Nephron (organoid): ENCODE results near the gene RSPH1.

Source experiments
- H3K27ac Mint-ChIP-seq, 3 experiments: 2 replicates each; pipeline ENCODE4 v1.8.0; 2020; ENCODE audit warnings: mixed read lengths in 3 of 3, mild to moderate bottlenecking in 2 of 3, moderate library complexity in 1 of 3
- H3K27me3 Mint-ChIP-seq: 2 replicates; pipeline ENCODE4 v1.8.0; 2021; ENCODE audit warnings: low read depth, mild to moderate bottlenecking, moderate library complexity, mixed read lengths
- H3K36me3 Mint-ChIP-seq: 2 replicates; pipeline ENCODE4 v1.8.0; 2020; ENCODE audit warnings: low read depth, mixed read lengths
- H3K4me1 Mint-ChIP-seq: 2 replicates; pipeline ENCODE4 v1.8.0; 2020; ENCODE audit warnings: mixed read lengths
- H3K4me3 Mint-ChIP-seq, 3 experiments: 2 replicates each; pipeline ENCODE4 v1.8.0; 2020; ENCODE audit warnings: mild to moderate bottlenecking in 3 of 3, mixed read lengths in 3 of 3, moderate library complexity in 2 of 3
- H3K9me3 Mint-ChIP-seq: 2 replicates; pipeline ENCODE4 v1.8.0; 2020; ENCODE audit warnings: mixed read lengths
- TF ChIP-seq, protein P1 (sequence below), 3 experiments: fragments of 200-600 bp; sonication (generic); IDR thresholded peaks; one replicate each; pipeline ENCODE4 v1.5.0; 2021; ENCODE audit warnings: antibody characterized with exemption in 3 of 3; ENCODE audit not compliant: unreplicated experiment in 3 of 3

Gene RSPH1

DNA sequence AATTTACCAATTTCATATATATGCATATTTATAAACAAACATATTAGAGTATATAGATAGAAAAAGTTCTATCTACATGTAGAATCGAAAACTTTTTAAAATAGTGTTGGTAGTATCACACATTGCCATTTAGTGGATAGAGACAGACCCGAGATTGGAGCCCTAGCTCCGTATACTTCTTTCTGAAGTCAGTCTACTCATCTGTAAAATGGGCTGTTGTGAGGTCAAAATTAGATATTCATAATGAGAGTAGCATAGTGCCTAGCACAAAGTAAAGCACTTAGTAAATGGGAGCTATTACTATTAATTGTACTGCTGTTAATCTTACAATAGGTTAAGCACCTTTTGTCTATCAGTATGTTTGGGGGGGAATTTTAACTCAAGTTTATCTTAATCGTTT lies 4.2 kb upstream of the RSPH1 start:
- Mint-ChIP-seq H3K27ac (no peak overlapping the region), H3K36me3 (no peaks in the 10 kb centered on the region), H3K27me3 (peaks cover 7% of the 10 kb centered on the region), H3K9me3 (no peaks in the 10 kb centered on the region), H3K4me1 (peaks cover 5% of the 10 kb centered on the region), H3K4me3 (no peak overlapping the region)
- TF ChIP-seq, protein P1, sequence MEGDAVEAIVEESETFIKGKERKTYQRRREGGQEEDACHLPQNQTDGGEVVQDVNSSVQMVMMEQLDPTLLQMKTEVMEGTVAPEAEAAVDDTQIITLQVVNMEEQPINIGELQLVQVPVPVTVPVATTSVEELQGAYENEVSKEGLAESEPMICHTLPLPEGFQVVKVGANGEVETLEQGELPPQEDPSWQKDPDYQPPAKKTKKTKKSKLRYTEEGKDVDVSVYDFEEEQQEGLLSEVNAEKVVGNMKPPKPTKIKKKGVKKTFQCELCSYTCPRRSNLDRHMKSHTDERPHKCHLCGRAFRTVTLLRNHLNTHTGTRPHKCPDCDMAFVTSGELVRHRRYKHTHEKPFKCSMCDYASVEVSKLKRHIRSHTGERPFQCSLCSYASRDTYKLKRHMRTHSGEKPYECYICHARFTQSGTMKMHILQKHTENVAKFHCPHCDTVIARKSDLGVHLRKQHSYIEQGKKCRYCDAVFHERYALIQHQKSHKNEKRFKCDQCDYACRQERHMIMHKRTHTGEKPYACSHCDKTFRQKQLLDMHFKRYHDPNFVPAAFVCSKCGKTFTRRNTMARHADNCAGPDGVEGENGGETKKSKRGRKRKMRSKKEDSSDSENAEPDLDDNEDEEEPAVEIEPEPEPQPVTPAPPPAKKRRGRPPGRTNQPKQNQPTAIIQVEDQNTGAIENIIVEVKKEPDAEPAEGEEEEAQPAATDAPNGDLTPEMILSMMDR (IDR thresholded peaks at IDR 0.05; ENCODE audit: unreplicated experiment in 3 of 3) = no peak

DNA sequence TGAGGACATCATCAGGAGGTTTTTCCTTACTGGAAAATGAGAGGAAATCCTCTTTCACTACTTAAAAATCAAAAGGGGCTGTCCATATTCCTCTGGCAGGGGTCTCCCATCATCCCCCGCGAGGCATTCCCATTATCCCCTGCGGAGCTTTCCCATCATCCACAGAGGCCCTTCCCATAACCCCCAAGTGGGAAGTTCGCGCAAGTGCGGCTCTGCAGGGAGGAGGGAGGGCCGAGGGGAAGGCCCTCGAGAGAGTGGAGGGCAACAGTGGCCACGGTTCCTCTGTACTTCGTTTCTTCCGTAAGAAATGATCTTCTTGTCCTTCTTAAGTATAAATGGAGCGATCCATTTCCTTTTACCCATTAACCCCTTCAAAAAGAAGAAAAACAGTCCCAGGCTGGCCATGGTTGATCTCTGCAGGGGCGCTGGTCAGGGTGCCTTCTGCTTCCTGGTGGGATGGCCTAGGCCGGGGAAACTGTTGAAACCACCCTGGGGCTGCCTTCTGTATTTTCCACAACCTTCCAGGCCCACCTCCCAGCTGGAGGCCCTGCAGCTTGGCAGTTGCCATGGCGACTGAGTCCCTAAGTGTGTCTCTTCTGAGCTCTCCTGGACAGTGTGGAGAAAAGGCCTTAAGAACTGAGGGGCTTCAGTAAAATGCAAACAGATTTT lies 3.6 kb upstream of the RSPH1 start:
- Mint-ChIP-seq H3K4me1 (peaks cover 5% of the 10 kb centered on the region), H3K9me3 (no peaks in the 10 kb centered on the region), H3K4me3 (no peak overlapping the region), H3K27ac (no peak overlapping the region), H3K36me3 (no peaks in the 10 kb centered on the region), H3K27me3 (peaks cover 7% of the 10 kb centered on the region)
- TF ChIP-seq, protein P1 (IDR thresholded peaks at IDR 0.05; ENCODE audit: unreplicated experiment in 3 of 3) = no peak

DNA sequence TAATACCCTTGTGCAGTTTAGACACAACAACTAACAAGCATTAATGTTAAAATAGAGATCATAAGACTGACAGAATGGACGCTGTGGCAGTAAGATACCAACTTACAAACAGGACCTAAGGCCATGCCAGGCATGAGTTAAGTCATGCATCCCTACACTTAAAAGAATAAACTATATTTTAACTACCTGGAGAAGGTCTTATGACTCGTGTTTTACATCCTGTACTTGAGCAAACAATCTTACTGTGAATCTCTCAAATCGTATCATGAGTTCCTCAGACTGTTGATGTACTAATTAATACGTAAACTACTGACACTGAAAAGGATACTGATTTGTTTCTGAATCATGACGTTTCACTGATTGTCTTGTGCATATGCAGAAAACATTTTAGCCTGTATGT lies 2.0 kb upstream of the RSPH1 start:
- TF ChIP-seq, protein P1 (IDR thresholded peaks at IDR 0.05; ENCODE audit: unreplicated experiment in 3 of 3) = no peak
- H3K9me3 Mint-ChIP-seq = no peaks in the 10 kb centered on the region
- peak overlapping the region in 2 of 3 experiments; percentile 16 to 71 for H3K4me3 Mint-ChIP-seq
- no peaks in the 10 kb centered on the region for H3K36me3 Mint-ChIP-seq
- H3K27me3 Mint-ChIP-seq = peaks cover 12% of the 10 kb centered on the region
- no peak overlapping the region for H3K27ac Mint-ChIP-seq
- H3K4me1 Mint-ChIP-seq = peaks cover 5% of the 10 kb centered on the region

DNA sequence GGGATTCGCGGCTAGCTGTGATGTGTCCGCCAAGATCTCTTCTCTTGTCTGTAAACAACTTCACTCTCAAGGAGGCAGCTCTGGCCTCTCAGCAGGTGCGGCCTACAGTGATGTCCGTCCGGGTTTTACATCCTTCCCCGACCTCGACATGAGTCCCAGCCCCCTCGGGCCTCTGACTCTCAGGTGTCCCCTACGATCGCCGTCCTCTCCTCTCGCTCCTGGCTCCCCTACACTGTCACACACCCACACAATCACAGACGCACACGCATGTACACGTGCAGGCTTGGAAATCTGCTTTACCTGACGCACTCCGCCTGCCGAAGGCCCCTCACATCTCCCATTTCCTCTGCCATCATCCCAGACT lies 797 bp upstream of the RSPH1 start:
- H3K9me3 Mint-ChIP-seq = no peaks in the 10 kb centered on the region

DNA sequence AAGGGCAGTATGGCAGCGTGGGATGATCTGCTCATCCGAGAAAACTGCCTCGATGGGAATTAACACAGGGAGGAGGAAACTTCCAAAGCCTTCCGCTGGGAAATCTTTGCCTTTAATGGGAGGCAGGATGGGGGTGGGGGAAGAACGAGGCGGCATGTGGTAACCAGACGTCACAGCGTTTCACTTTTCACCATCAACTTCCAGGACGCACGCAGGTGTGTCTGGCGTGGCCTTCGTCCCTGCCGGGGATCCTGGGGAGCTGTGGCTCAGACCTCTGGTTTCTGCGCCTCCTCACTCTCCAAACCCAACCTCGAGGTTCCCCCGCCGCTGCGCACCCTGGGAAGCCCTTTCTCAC lies 282 bp downstream of the RSPH1 start:
- no peaks in the 10 kb centered on the region for H3K9me3 Mint-ChIP-seq
- peak overlapping the region; percentile 87 to 92 (median 87) for H3K4me3 Mint-ChIP-seq
- peaks cover 18% of the 10 kb centered on the region for H3K27me3 Mint-ChIP-seq
- peak overlapping the region; percentile 47 to 87 (median 51) for H3K27ac Mint-ChIP-seq
- H3K36me3 Mint-ChIP-seq = no peaks in the 10 kb centered on the region
- TF ChIP-seq, protein P1 (IDR thresholded peaks at IDR 0.05; ENCODE audit: unreplicated experiment in 3 of 3) = no peak
- peaks cover 10% of the 10 kb centered on the region for H3K4me1 Mint-ChIP-seq

More for the DNA sequence above, 797 bp upstream of the RSPH1 start:
- Mint-ChIP-seq H3K36me3 (no peaks in the 10 kb centered on the region), H3K27me3 (peaks cover 15% of the 10 kb centered on the region), H3K4me1 (peaks cover 10% of the 10 kb centered on the region), H3K4me3 (peak overlapping the region; percentile 87 to 92 (median 87)), H3K27ac (peak overlapping the region; percentile 6 to 83 (median 47))
- TF ChIP-seq, protein P1 (IDR thresholded peaks at IDR 0.05; ENCODE audit: unreplicated experiment in 3 of 3) = no peak

DNA sequence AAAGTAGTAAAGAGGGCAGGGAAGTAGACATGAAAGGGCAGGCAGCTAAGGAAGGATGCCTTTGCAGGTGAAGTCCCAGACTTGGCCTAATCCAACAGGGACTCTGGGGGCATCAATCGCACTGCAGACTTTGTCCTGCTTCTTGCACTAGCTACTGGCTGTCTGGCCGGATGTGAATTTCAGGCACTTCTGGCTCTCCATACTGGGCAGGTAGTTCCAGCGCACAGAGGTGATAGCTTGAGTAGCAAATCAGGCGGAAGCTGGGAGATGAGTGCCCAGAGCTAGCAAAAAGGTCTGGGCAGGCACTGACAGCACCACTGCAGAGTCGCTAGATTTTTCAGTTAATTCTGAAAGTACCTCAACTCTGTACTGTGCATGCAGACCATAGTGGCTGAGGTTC lies 997 bp downstream of the RSPH1 start:
- H3K4me1 Mint-ChIP-seq = peaks cover 10% of the 10 kb centered on the region
- no peak overlapping the region for H3K27ac Mint-ChIP-seq
- H3K9me3 Mint-ChIP-seq = no peaks in the 10 kb centered on the region
- peak overlapping the region; percentile 87 to 92 (median 87) for H3K4me3 Mint-ChIP-seq
- H3K36me3 Mint-ChIP-seq = no peaks in the 10 kb centered on the region
- peaks cover 18% of the 10 kb centered on the region for H3K27me3 Mint-ChIP-seq
- TF ChIP-seq, protein P1 (IDR thresholded peaks at IDR 0.05; ENCODE audit: unreplicated experiment in 3 of 3) = no peak
